K562 (cell line): ENCODE data around the gene DCAF11. TPM values are rescaled to one million over a fixed set of nuclear protein-coding genes. Genes with fewer than 3 reads are reported as not detected.

Source experiments
- ATAC-seq: fragments of 200-7000 bp; cut with Tn5 transposase; 3 replicates; pipeline ENCODE4 v1.9.1; 2020; ENCODE audit warnings: moderate library complexity
- BruUV-seq: library from RNA; stranded (reverse); fragments of 400-500 nt; replicated peaks from 2 replicates; lab custom pipeline; 2021; lab: Mats Ljungman, UMichigan
- CTCF ChIA-PET: fragments of 300-600 bp; formaldehyde crosslinking; extraction: SDS; loops from one replicate; lab custom pipeline; 2021; ENCODE audit warnings: low intra/inter-chr PET ratio; lab: Yijun Ruan, JAX
- POLR2A ChIA-PET: fragments of 300-600, 350-650 bp; sonication (Branson Sonifier 250); formaldehyde crosslinking; extraction: SDS; loops from one replicate; lab custom pipeline; 2021; ENCODE audit warnings: antibody characterized with exemption, inconsistent platforms; lab: Yijun Ruan, JAX
- DNase-seq, 4 experiments: peaks; one replicate each; pipeline versions ENCODE4 v3.0.0 to v3.0.0-alpha.2; 2011 to 2018; ENCODE audit warnings: low spot score in 3 of 4, mixed read lengths in 3 of 4; ENCODE audit errors: extremely low read depth in 1 of 4
- FAIRE-seq: peaks from 2 replicates; lab custom pipeline; 2011; peaks lifted over from hg19 to GRCh38; lab: Jason Lieb, UNC
- H2AFZ ChIP-seq: 2 replicates; pipeline ENCODE4 v1.6.0; 2011; ENCODE audit warnings: low read depth, low read length, control low read depth, inconsistent platforms
- H3K27ac ChIP-seq: fragments of 200-600 bp; 3 replicates; pipeline ENCODE4 v1.8.0; 2011; ENCODE audit warnings: low read depth, mild to moderate bottlenecking, control low read depth, inconsistent platforms, low read length, moderate library complexity, mixed read lengths; ENCODE audit errors: extremely low read depth
- H3K27me3 ChIP-seq, 2 experiments: fragments of 300-600 bp in 1 of 2; 2 replicates in 1 of 2; 3 replicates in 1 of 2; pipeline versions ENCODE4 v1.6.0 to v1.8.0; 2011; ENCODE audit warnings: inconsistent platforms in 2 of 2, low read length in 2 of 2, mild to moderate bottlenecking in 1 of 2, mixed read lengths in 1 of 2, moderate library complexity in 1 of 2; ENCODE audit not compliant: control insufficient read depth in 2 of 2, insufficient read depth in 2 of 2
- H3K36me3 ChIP-seq: fragments of 300-600 bp; 3 replicates; pipeline ENCODE4 v1.8.0; 2011; ENCODE audit warnings: mild to moderate bottlenecking, low read length, inconsistent platforms; ENCODE audit not compliant: control insufficient read depth, insufficient read depth
- H3K4me1 ChIP-seq, 2 experiments: fragments of 200-600 bp in 1 of 2; replicated peaks in 1 of 2; 2 replicates in 1 of 2; 3 replicates in 1 of 2; pipeline versions ENCODE4 v1.5.1 to v1.8.0; 2011; ENCODE audit warnings: inconsistent platforms in 2 of 2, low read length in 2 of 2, mild to moderate bottlenecking in 1 of 2, mixed read lengths in 1 of 2, moderate library complexity in 1 of 2; ENCODE audit not compliant: control insufficient read depth in 2 of 2, insufficient read depth in 2 of 2
- H3K4me2 ChIP-seq: 2 replicates; pipeline ENCODE4 v1.6.1; 2011; ENCODE audit warnings: low read length, control low read depth, inconsistent platforms, mixed read lengths; ENCODE audit not compliant: insufficient read depth
- H3K4me3 ChIP-seq: fragments of 200-600 bp; sonication (generic), shearing (Covaris generic); 2 replicates; pipeline ENCODE4 v1.5.1; 2016; ENCODE audit warnings: control low read depth, inconsistent platforms
- H3K79me2 ChIP-seq: fragments of 200-600 bp; 3 replicates; pipeline ENCODE4 v1.8.0; 2011; ENCODE audit warnings: low read length, inconsistent platforms; ENCODE audit not compliant: control insufficient read depth, insufficient read depth
- H3K9ac ChIP-seq, 2 experiments: 2 replicates each; pipeline versions ENCODE4 v1.6.0 to v1.6.1; 2011; ENCODE audit warnings: low read depth in 2 of 2, low read length in 2 of 2, control low read depth in 1 of 2, inconsistent platforms in 1 of 2, mild to moderate bottlenecking in 1 of 2, mixed read lengths in 1 of 2; ENCODE audit not compliant: insufficient read depth in 1 of 2
- H3K9me1 ChIP-seq: one replicate; pipeline ENCODE4 v1.6.0; 2011; ENCODE audit warnings: inconsistent platforms, mild to moderate bottlenecking, low read length, moderate library complexity; ENCODE audit not compliant: control insufficient read depth, insufficient read depth
- H3K9me3 ChIP-seq: replicated peaks from 2 replicates; pipeline ENCODE4 v1.5.1; 2011; ENCODE audit warnings: low read depth, low read length, inconsistent platforms; ENCODE audit not compliant: control insufficient read depth, insufficient read depth
- H4K20me1 ChIP-seq: replicated peaks from 2 replicates; pipeline ENCODE4 v1.6.1; 2011; ENCODE audit warnings: low read length, inconsistent platforms, mixed read lengths; ENCODE audit not compliant: control insufficient read depth, insufficient read depth
- C11orf30 ChIP-seq: fragments of 450-650 bp; IDR thresholded peaks from 2 replicates; pipeline ENCODE4 v1.6.1; 2016; ENCODE audit warnings: low read depth, mild to moderate bottlenecking
- MAFF ChIP-seq: IDR thresholded peaks from 2 replicates; pipeline ENCODE4 v1.6.1; 2012; ENCODE audit warnings: low read length, improper control_type of control experiment
- MAFG ChIP-seq: fragments of 450-650 bp; conservative IDR thresholded peaks from 2 replicates; pipeline ENCODE4 v1.6.1; 2016; ENCODE audit warnings: missing genetic modification characterization, missing compliant biosample characterization
- MAFK ChIP-seq: IDR thresholded peaks from 2 replicates; pipeline ENCODE4 v1.6.1; 2011; ENCODE audit warnings: low read length, improper control_type of control experiment
- ZNF316 ChIP-seq: fragments of 450-650 bp; IDR thresholded peaks from 2 replicates; pipeline ENCODE4 v1.6.1; 2016
- ZNF551 ChIP-seq: fragments of 250-450 bp; sonication (Bioruptor Pico); IDR thresholded peaks from 2 replicates; pipeline ENCODE4 v1.5.0; 2021; ENCODE audit warnings: mild to moderate bottlenecking, moderate library complexity
- WGBS: fragments of 100-300 bp; shearing (Covaris generic); methylation state at CpG from one replicate; pipeline ENCODE4 v1.1.6; 2016; ENCODE audit warnings: low coverage, mixed read lengths; ENCODE audit not compliant: insufficient coverage; ENCODE audit errors: missing lambda C conversion rate; 5-methylcytosine and 5-hydroxymethylcytosine counted together
- in situ Hi-C: fragments of 300-500 bp; cut with MboI; formaldehyde crosslinking; loops from 4 replicates; pipeline ENCODE4 v1.15.0; 2018; ENCODE audit warnings: inconsistent platforms, mixed read lengths
- intact Hi-C: fragments of 100-400 bp; cut with micrococcal nuclease; formaldehyde crosslinking; loops from 2 replicates; pipeline ENCODE4 v1.14.2; 2022
- polyA plus RNA-seq, 8 experiments: library from polyadenylated mRNA; depleted of rRNA in 4 of 8; stranded (reverse) in 5 of 8; unstranded in 3 of 8; fragments of >200 nt; fragmentation: Nextera tagmentation in 2 of 8; fragmentation: Illumina TruSeq in 1 of 8; extraction: Ambion mirVana in 2 of 8; extraction: Trizol in 1 of 8; gene quantifications; 2 replicates each; pipeline versions ENCODE4 v1.2.1 to v1.2.3, GENCODE V29; 2011 to 2014; ENCODE audit warnings: inconsistent platforms in 1 of 8, missing spikeins in 1 of 8
- total RNA-seq, 7 experiments: library from RNA; depleted of rRNA in 6 of 7; stranded (reverse); fragments of >200 nt in 6 of 7; fragmentation: Illumina TruSeq in 2 of 7; extraction: Trizol in 2 of 7; gene quantifications; 2 replicates each; pipeline versions ENCODE4 v1.2.1 to v1.2.3, GENCODE V29; 2011 to 2021; ENCODE audit warnings: low replicate concordance in 1 of 7
- TF ChIP-seq, protein P1 (sequence below), 2 experiments: fragments of 450-650 bp; conservative IDR thresholded peaks; 2 replicates each; pipeline ENCODE4 v1.6.1; 2017; ENCODE audit warnings: mild to moderate bottlenecking in 2 of 2, moderate library complexity in 2 of 2

Gene DCAF11
- total and polyA plus RNA-seq, 9 of the 15 experiments (the other 6 are each of a cell fraction or from before 2014, with no cell fraction given), result 8.5 to 46.2 (median 36.4) TPM

GRCh38 chr14:24106672-24107271 is 7.8 kb upstream of the DCAF11 start:
- DNase-seq (no peak), ATAC-seq (no peak), FAIRE-seq (no peak)
- WGBS, result 50% methylated on average over 4 of the region's 4 CpGs
- no peak overlapping the region for H3K4me2 ChIP-seq
- no peaks in the 10 kb centered on the region; the same call in 1 of the 2 replicates for H3K9me3 ChIP-seq
- H3K79me2 ChIP-seq, result no peaks in the 10 kb centered on the region
- H3K27me3 ChIP-seq, result no peaks in the 10 kb centered on the region
- POLR2A ChIA-PET, result interaction anchor here (0.6 to 4.8 kb wide), 4 partner anchors 11 to 1517 kb away, joined by 3 to 29 read pairs (median 8); partner anchors contain the start of gene PCK2
- TF ChIP-seq ZNF551 (CRISPR knock-in tag), result no peak
- TF ChIP-seq MAFG (tag), result peak; percentile 60
- TF ChIP-seq, protein P1, sequence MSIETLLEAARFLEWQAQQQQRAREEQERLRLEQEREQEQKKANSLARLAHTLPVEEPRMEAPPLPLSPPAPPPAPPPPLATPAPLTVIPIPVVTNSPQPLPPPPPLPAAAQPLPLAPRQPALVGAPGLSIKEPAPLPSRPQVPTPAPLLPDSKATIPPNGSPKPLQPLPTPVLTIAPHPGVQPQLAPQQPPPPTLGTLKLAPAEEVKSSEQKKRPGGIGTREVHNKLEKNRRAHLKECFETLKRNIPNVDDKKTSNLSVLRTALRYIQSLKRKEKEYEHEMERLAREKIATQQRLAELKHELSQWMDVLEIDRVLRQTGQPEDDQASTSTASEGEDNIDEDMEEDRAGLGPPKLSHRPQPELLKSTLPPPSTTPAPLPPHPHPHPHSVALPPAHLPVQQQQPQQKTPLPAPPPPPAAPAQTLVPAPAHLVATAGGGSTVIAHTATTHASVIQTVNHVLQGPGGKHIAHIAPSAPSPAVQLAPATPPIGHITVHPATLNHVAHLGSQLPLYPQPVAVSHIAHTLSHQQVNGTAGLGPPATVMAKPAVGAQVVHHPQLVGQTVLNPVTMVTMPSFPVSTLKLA (conservative IDR thresholded peaks at IDR 0.05), result no peak
- TF ChIP-seq C11orf30, result peak; percentile 76
- peak; percentile 88 for TF ChIP-seq ZNF316
- peak; percentile 61; the same call in 1 of the 2 replicates for TF ChIP-seq MAFK
- peak; percentile 67; the same call in 1 of the 2 replicates for TF ChIP-seq MAFF
- in situ Hi-C loops (no loop called here), intact Hi-C loops (loop anchor here (5.0 kb wide), 1 partner anchor 209 kb away; no protein-coding TSS in a partner anchor)
- H2AFZ ChIP-seq, result no peak overlapping the region
- H3K36me3 ChIP-seq, result peaks cover 19% of the 10 kb centered on the region; the same call in 2 of the 3 replicates
- H3K27ac ChIP-seq, result no peak overlapping the region
- no peak overlapping the region for H3K9ac ChIP-seq
- CTCF ChIA-PET, result no interaction called here
- H4K20me1 ChIP-seq, result no peaks in the 10 kb centered on the region
- H3K4me1 ChIP-seq, result peaks cover 0 to 3% of the 10 kb centered on the region in 2 experiments; a peak in 2 of 5 replicates
- no peaks in the 10 kb centered on the region for H3K9me1 ChIP-seq
- H3K4me3 ChIP-seq, result no peak overlapping the region
- BruUV-seq, result no TSS peak
